Activated CD4-positive, alpha-beta memory T cell treated with anti-CD3 and anti-CD28 coated beads for 36 hours (primary cell): ENCODE measurements around the gene GALNT10. TPM values are rescaled to one million over a fixed set of nuclear protein-coding genes. Genes with fewer than 3 reads are reported as not detected.

ENCODE experiments used
- CTCF ChIA-PET: fragments of 350-600 bp; sonication (Branson Sonifier 250); formaldehyde crosslinking; loops from one replicate; lab custom pipeline; 2021; ENCODE audit warnings: antibody characterized with exemption, inconsistent platforms; lab: Charles Lee
- POLR2A ChIA-PET: fragments of 350-600 bp; sonication (Branson Sonifier 250); formaldehyde crosslinking; loops from one replicate; lab custom pipeline; 2021; ENCODE audit warnings: antibody characterized with exemption; lab: Charles Lee
- DNase-seq: peaks from one replicate; pipeline ENCODE4 v3.0.0-alpha.2; 2020
- H3K27ac Mint-ChIP-seq: one replicate; pipeline ENCODE4 v1.8.0; 2021; ENCODE audit warnings: mixed read lengths
- H3K27me3 Mint-ChIP-seq: one replicate; pipeline ENCODE4 v1.8.0; 2021; ENCODE audit warnings: mixed read lengths
- H3K36me3 Mint-ChIP-seq: one replicate; pipeline ENCODE4 v1.8.0; 2021; ENCODE audit warnings: mixed read lengths
- H3K4me1 Mint-ChIP-seq: one replicate; pipeline ENCODE4 v1.8.0; 2021; ENCODE audit warnings: low read depth, mixed read lengths
- H3K4me3 Mint-ChIP-seq: one replicate; pipeline ENCODE4 v1.8.0; 2021; ENCODE audit warnings: mild to moderate bottlenecking, mixed read lengths
- H3K9me3 Mint-ChIP-seq: one replicate; pipeline ENCODE4 v1.8.0; 2021; ENCODE audit warnings: mixed read lengths
- intact Hi-C: fragments of 100-400 bp; cut with micrococcal nuclease; formaldehyde crosslinking; loops from one replicate; pipeline ENCODE4 v1.15.1; 2023
- total RNA-seq, 2 experiments: library from RNA; stranded (reverse); gene quantifications; one replicate each; pipeline ENCODE4 v1.2.3, GENCODE V29; 2021

The GALNT10 gene
- total RNA-seq, 2 experiments from 2014 or later, result 23.8 to 26.9 TPM

DNA sequence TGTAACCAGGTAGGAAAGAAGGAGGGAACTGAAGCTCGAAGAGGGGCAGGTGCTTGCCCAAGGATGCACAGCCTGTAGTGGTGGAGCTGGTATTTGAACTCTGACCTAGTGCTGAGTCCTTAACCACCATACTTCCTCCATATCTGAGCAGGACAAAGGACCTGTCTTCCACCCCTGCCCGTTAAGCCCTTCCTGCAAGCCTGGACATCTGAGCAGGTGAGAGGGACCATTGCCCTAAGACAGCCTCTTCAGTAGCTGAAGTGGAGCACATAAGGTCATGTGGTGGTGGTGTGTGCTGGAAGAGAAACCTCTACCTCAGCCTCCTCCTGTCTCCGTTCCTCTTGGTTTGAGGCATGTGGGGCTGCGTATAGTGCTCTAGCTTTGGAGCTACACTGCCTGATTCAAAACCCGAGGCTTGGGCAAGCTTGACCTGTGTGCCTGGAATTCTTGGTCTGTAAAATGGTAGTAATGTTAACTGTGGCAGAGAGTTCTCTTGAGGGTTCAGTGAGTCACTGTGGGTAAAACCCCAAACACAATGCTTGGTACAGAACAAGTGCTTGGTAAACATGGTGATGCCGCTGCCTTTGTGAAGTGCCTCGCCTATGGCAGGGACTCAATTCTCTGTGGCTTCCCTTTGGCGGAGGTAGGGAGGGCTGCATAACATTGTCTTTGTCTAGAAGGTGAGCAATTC lies 7.4 kb downstream of the GALNT10 start:
- peak overlapping the region; percentile 65 for H3K27ac Mint-ChIP-seq
- POLR2A ChIA-PET, result interaction anchor here (1.0 to 1.7 kb wide), 5 partner anchors 8 to 18 kb away, joined by 3 to 5 read pairs (median 3); partner anchors contain the start of gene GALNT10
- peaks cover 23% of the 10 kb centered on the region for H3K36me3 Mint-ChIP-seq
- CTCF ChIA-PET, result interaction anchor here (0.6 to 4.0 kb wide), 11 partner anchors 8 to 224 kb away, joined by 3 to 27 read pairs (median 8); no protein-coding TSS in a partner anchor
- peaks cover 71% of the 10 kb centered on the region for H3K4me1 Mint-ChIP-seq
- intact Hi-C loops, result loop anchor here (1.0 to 10.0 kb wide), 5 partner anchors 16 to 657 kb away; partner anchors contain the start of genes CNOT8, FAXDC2 and LARP1
- no peaks in the 10 kb centered on the region for H3K9me3 Mint-ChIP-seq
- H3K27me3 Mint-ChIP-seq, result no peaks in the 10 kb centered on the region
- DNase-seq, result peak; percentile 87
- H3K4me3 Mint-ChIP-seq, result no peak overlapping the region

GRCh38 chr5:154198611-154199230 lies 8.2 kb downstream of the GALNT10 start:
- no peak overlapping the region for H3K4me3 Mint-ChIP-seq

GRCh38 chr5:154199263-154199662 lies 8.7 kb downstream of the GALNT10 start:
- Mint-ChIP-seq H3K4me1 (peaks cover 73% of the 10 kb centered on the region), H3K4me3 (no peak overlapping the region), H3K27me3 (no peaks in the 10 kb centered on the region), H3K27ac (no peak overlapping the region), H3K36me3 (peaks cover 27% of the 10 kb centered on the region), H3K9me3 (no peaks in the 10 kb centered on the region)
- intact Hi-C loops, result loop anchor here (5.0 to 10.0 kb wide), 4 partner anchors 113 to 656 kb away; partner anchors contain the start of genes CNOT8, FAXDC2 and LARP1
- POLR2A ChIA-PET, result interaction anchor here (0.9 to 1.7 kb wide), 2 partner anchors 9 to 22 kb away, joined by 3 to 4 read pairs; partner anchors contain the start of gene GALNT10
- no peak for DNase-seq
- CTCF ChIA-PET, result interaction anchor here (1.7 to 4.0 kb wide), 2 partner anchors 9 to 126 kb away, joined by 5 to 27 read pairs; partner anchors contain the start of gene GALNT10

More at GRCh38 chr5:154198611-154199230, 8.2 kb downstream of the GALNT10 start:
- H3K27ac Mint-ChIP-seq, result peak overlapping the region; percentile 65
- intact Hi-C loops, result loop anchor here (1.0 to 10.0 kb wide), 5 partner anchors 16 to 656 kb away; partner anchors contain the start of genes CNOT8, FAXDC2 and LARP1
- DNase-seq, result no peak
- H3K9me3 Mint-ChIP-seq, result no peaks in the 10 kb centered on the region
- H3K36me3 Mint-ChIP-seq, result peaks cover 23% of the 10 kb centered on the region
- ChIA-PET CTCF (interaction anchor here (1.0 to 4.0 kb wide), 5 partner anchors 9 to 206 kb away, joined by 5 to 27 read pairs (median 9); partner anchors contain the start of gene GALNT10), POLR2A (interaction anchor here (0.9 to 1.7 kb wide), 4 partner anchors 9 to 23 kb away, joined by 3 to 5 read pairs (median 4); partner anchors contain the start of gene GALNT10)
- H3K4me1 Mint-ChIP-seq, result peaks cover 73% of the 10 kb centered on the region
- no peaks in the 10 kb centered on the region for H3K27me3 Mint-ChIP-seq

DNA sequence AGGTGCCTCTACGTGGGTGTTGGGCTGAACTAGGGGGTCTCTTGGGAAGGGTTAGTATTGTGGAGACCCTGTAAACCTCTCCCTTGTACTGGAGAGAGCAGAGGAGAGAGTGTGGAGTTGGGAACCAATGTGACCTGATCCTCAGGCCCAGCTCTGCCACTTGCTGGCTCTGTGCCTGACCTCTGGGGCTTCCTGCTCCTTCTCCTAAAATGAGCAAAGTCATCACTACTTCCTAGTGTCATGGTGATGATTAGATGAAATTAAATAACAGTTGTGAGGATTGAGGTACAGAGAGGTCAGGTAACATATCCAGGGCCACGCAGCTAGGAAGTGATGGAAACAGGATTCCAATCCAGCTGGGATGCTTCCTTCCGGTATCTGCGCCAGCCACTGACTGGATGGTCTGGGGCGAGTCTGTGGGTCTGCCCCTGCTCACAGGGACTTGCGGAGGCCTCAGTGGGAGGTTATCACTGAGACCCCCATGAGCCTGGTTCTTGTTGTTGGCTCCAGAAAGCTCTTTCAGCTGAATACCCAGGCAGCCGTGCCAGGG lies 9.2 kb downstream of the GALNT10 start:
- no peak for DNase-seq
- Mint-ChIP-seq H3K4me1 (peaks cover 74% of the 10 kb centered on the region), H3K9me3 (no peaks in the 10 kb centered on the region), H3K27me3 (no peaks in the 10 kb centered on the region), H3K27ac (no peak overlapping the region), H3K36me3 (peaks cover 32% of the 10 kb centered on the region), H3K4me3 (no peak overlapping the region)
- ChIA-PET POLR2A (interaction anchor here (0.9 to 1.7 kb wide), 2 partner anchors 10 to 22 kb away, joined by 3 to 4 read pairs; partner anchors contain the start of gene GALNT10), CTCF (interaction anchor here (1.7 to 4.0 kb wide), 2 partner anchors 10 to 127 kb away, joined by 5 to 27 read pairs; partner anchors contain the start of gene GALNT10)
- intact Hi-C loops, result loop anchor here (5.0 to 10.0 kb wide), 4 partner anchors 113 to 655 kb away; partner anchors contain the start of genes CNOT8, FAXDC2 and LARP1

DNA sequence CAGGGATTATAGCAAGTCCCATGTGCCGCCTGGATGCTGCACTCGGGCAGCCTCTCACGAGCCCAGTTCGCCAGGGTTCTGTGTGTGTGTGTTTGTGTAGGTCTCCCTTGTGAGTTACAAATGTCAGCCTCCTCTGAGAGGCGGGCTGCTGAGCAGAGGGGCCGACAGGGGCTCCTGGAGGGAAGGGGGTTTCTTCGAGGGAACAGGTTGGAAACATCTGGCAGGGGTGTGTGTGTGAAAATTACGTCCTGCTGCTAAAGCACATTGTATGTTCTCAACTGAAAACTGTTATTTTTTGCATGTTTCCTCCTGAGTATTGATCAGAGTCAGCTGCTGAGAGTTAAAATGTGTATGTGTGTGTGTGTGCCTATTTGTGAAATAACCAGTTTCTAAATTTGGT lies 9.7 kb downstream of the GALNT10 start:
- no peak overlapping the region for H3K27ac Mint-ChIP-seq
- H3K4me3 Mint-ChIP-seq, result no peak overlapping the region
- peaks cover 74% of the 10 kb centered on the region for H3K4me1 Mint-ChIP-seq
- H3K27me3 Mint-ChIP-seq, result no peaks in the 10 kb centered on the region
- ChIA-PET POLR2A (interaction anchor here (4.5 kb wide), 1 partner anchor 10 kb away, joined by 27 read pairs; the partner anchor contains the start of gene GALNT10), CTCF (interaction anchor here (1.7 to 4.0 kb wide), 2 partner anchors 10 to 127 kb away, joined by 5 to 27 read pairs; partner anchors contain the start of gene GALNT10)
- intact Hi-C loops, result no loop called here
- H3K9me3 Mint-ChIP-seq, result no peaks in the 10 kb centered on the region
- peaks cover 34% of the 10 kb centered on the region for H3K36me3 Mint-ChIP-seq
- no peak for DNase-seq

- no peak for DNase-seq
- ChIA-PET CTCF (interaction anchor here (0.7 to 1.6 kb wide), 2 partner anchors 11 to 133 kb away, joined by 3 to 8 read pairs; partner anchors contain the start of gene GALNT10), POLR2A (interaction anchor here (1.2 to 4.5 kb wide), 2 partner anchors 8 to 11 kb away, joined by 5 to 27 read pairs; partner anchors contain the start of gene GALNT10)
- Mint-ChIP-seq H3K27ac (no peak overlapping the region), H3K4me3 (no peak overlapping the region), H3K4me1 (peaks cover 74% of the 10 kb centered on the region), H3K27me3 (no peaks in the 10 kb centered on the region), H3K36me3 (peaks cover 32% of the 10 kb centered on the region), H3K9me3 (no peaks in the 10 kb centered on the region)
- intact Hi-C loops, result no loop called here
Measured at GRCh38 chr5:154201108-154201769, 10.7 kb downstream of the GALNT10 start.

GRCh38 chr5:154202379-154203260 lies 12.1 kb downstream of the GALNT10 start:
- peak overlapping the region; percentile 39 for H3K4me3 Mint-ChIP-seq
- no peaks in the 10 kb centered on the region for H3K9me3 Mint-ChIP-seq
- CTCF ChIA-PET, result interaction anchor here (0.8 to 1.6 kb wide), 4 partner anchors 13 to 130 kb away, joined by 3 to 8 read pairs (median 4); partner anchors contain the start of gene GALNT10
- H3K27ac Mint-ChIP-seq, result peak overlapping the region; percentile 72
- H3K27me3 Mint-ChIP-seq, result no peaks in the 10 kb centered on the region
- POLR2A ChIA-PET, result interaction anchor here (1.2 to 4.5 kb wide), 2 partner anchors 9 to 12 kb away, joined by 5 to 27 read pairs; partner anchors contain the start of gene GALNT10
- peaks cover 60% of the 10 kb centered on the region for H3K4me1 Mint-ChIP-seq
- peak; percentile 77 for DNase-seq
- H3K36me3 Mint-ChIP-seq, result peaks cover 25% of the 10 kb centered on the region
- intact Hi-C loops, result loop anchor here (1.0 to 2.0 kb wide), 2 partner anchors 12 to 18 kb away; no protein-coding TSS in a partner anchor

GRCh38 chr5:154203798-154204578 lies 13.5 kb downstream of the GALNT10 start:
- POLR2A ChIA-PET, result interaction anchor here (4.5 kb wide), 1 partner anchor 13 kb away, joined by 27 read pairs; the partner anchor contains the start of gene GALNT10
- Mint-ChIP-seq H3K27me3 (no peaks in the 10 kb centered on the region), H3K36me3 (peaks cover 28% of the 10 kb centered on the region), H3K4me3 (no peak overlapping the region), H3K4me1 (peaks cover 46% of the 10 kb centered on the region), H3K27ac (no peak overlapping the region), H3K9me3 (peaks cover 3% of the 10 kb centered on the region)
- CTCF ChIA-PET, result interaction anchor here (1.2 kb wide), 1 partner anchor 15 kb away, joined by 4 read pairs; no protein-coding TSS in a partner anchor
- no peak for DNase-seq
- intact Hi-C loops, result loop anchor here (1.0 to 2.0 kb wide), 2 partner anchors 10 to 17 kb away; no protein-coding TSS in a partner anchor

GRCh38 chr5:154205441-154206117 lies 15.0 kb downstream of the GALNT10 start:
- H3K36me3 Mint-ChIP-seq, result peaks cover 30% of the 10 kb centered on the region

More at GRCh38 chr5:154205441-154206117, 15.0 kb downstream of the GALNT10 start:
- DNase-seq, result no peak
- Mint-ChIP-seq H3K4me3 (no peak overlapping the region), H3K4me1 (peaks cover 31% of the 10 kb centered on the region), H3K27ac (no peak overlapping the region), H3K27me3 (no peaks in the 10 kb centered on the region), H3K9me3 (peaks cover 3% of the 10 kb centered on the region)
- ChIA-PET CTCF (interaction anchor here (1.0 to 1.2 kb wide), 2 partner anchors 16 to 19 kb away, joined by 3 to 4 read pairs; no protein-coding TSS in a partner anchor), POLR2A (no interaction called here)
- intact Hi-C loops, result no loop called here
